Posterior vena cava (tissue), 2 donors: ENCODE data around the gene GFER. TPM values are rescaled to one million over a fixed set of nuclear protein-coding genes. Genes with fewer than 3 reads are reported as not detected.
A peak's percentile ranks its signal among the peaks of the same experiment; 100 is the strongest.
"Not testable (repeated sequence)": the region's sequence is repeated elsewhere in the genome, so short reads cannot be mapped to it uniquely, and the experiment has no call there.

Source experiments
- DNase-seq: peaks from one replicate; pipeline ENCODE4 v3.0.0-alpha.2; 2020; ENCODE audit warnings: low spot score
- intact Hi-C, 2 donors: fragments of 100-400 bp; cut with DNase I; formaldehyde crosslinking; loops; one replicate each; pipeline versions ENCODE4 v1.14.1 to v1.14.2; 2022 to 2023
- total RNA-seq, 2 donors: library from RNA; stranded (reverse); fragmentation: NEBNext Ultra II Directional; extraction: Animal tissue kit (Norgen Biotek cat#: 25700); gene quantifications; one replicate each; pipeline ENCODE4 v1.2.1, GENCODE V29; 2021
- donor health status: DM: yes; HTN: yes; CAD: no.
- donor health status: DM: yes; HTN: yes; CAD: no.

GFER gene
- total RNA-seq, 2 donors from 2014 or later, result 15.1 to 16.2 TPM

DNA sequence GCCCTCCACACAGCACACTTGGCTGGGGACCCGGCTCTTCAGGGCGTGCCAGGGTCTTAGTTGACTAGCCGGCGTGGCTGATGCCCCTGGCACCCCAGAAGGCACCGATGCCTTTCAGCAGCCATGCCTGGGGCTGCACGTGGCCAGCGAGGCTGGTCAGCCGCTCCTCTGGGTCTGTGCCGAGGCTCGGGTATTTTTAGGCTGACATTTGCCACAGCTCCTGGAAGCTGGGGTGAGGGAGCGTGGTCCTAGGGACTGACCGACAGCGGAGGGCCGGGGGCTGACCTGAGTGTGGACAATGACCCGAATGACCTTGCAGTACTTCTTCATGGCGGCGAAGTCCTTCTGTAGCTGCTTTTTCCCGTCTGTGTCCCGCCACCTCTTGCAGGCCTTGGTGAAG is 33.4 kb upstream of the GFER start:
- intact Hi-C loops, result no loop called here
- no peak for DNase-seq

DNA sequence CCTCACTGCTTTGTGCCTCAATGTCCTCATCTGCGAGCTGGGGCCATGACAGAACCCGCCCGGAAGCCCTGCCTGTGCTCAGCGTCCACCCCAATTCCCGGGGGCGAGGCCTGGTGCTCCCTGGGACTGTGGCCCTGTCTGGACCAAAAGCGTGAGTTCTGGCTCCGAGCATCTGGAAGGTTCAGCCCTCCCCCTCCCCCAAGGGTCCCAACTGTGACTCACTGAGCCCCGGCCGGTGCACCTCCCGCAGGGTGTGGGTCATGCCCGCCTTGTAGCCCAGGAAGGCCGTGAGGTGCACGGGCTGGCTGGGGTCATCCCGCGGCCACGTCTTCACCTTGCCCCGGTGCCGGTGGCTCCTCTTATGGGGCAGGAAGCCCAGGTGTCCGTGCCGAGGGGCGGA is 30.3 kb upstream of the GFER start:
- no peak for DNase-seq
- intact Hi-C loops, result no loop called here

- DNase-seq, intact Hi-C loops: not testable (repeated sequence)
These were observed 26.4 kb upstream of the GFER start for GRCh38 chr16:1957434-1958142.

GRCh38 chr16:1958143-1958491 is 25.9 kb upstream of the GFER start:
- DNase-seq, intact Hi-C loops: not testable (repeated sequence)

DNA sequence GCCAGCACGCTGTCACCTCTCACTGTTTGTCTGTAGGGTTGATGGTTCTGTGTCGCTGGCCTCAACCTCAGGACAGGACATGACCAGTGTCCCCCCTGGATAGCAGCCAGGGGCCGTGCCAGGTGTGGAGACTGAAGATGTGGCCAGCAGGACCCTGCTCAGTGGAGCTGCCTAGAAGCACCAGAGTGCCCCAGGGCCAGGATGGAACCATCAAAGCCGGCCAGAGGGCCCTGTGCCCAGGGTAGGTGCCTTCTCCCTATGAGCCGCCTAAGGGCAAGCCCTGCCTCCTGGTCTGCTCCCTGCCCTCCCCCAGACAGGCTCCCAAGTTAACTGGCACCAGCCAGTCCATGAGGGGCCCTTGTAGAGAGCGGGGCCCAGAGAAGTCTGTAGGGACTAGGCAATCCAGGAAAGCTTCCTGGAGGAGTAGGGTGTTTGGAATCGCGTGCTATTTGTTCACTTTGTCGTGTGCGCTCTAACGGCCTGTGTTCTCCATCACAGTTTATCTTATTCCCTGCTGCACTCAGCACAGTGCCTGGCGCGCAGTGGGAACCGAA is 25.2 kb upstream of the GFER start:
- DNase-seq, result no peak
- intact Hi-C loops, result no loop called here

DNA sequence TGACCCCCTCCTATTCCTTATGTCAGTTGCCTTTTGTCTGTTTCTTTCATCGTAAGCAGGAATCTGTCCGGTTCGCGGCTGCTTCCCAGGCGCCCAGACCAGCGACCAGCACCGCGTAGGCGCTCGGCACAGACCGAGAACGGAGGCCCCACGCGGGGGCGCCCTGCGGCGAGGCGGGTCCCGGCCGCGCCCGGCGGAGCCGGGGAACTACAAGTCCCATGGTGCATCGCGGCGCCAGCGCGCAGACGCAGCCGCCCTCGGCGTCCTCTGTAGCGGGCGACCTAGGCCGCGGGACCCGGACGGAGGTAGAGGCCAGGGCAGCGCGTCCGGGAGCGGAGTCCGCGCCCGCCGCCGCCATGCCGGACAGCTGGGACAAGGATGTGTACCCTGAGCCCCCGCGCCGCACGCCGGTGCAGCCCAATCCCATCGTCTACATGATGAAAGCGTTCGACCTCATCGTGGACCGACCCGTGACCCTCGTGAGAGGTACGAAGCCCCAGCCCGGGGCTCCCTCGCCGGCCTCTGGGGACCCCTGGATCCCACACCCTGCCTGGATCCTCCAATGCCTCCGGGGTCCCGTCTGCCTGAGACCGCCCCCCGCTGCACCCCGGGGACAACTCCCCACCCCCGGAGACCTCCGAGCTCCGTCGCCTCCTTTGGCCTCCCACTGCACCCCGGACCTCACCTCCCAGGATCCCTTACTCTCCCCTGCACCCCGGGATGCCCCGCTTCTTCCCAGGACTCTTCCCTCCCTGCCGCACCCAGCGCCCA is 24.5 kb upstream of the GFER start, which contains the start of gene NDUFB10:
Gene NDUFB10 (plus strand): TSS at position 270 of the 771 bp plus-strand sequence. CDS start 87 bp downstream, at position 357.
- intact Hi-C loops, result no loop called here
- DNase-seq, result peak; percentile 98

DNA sequence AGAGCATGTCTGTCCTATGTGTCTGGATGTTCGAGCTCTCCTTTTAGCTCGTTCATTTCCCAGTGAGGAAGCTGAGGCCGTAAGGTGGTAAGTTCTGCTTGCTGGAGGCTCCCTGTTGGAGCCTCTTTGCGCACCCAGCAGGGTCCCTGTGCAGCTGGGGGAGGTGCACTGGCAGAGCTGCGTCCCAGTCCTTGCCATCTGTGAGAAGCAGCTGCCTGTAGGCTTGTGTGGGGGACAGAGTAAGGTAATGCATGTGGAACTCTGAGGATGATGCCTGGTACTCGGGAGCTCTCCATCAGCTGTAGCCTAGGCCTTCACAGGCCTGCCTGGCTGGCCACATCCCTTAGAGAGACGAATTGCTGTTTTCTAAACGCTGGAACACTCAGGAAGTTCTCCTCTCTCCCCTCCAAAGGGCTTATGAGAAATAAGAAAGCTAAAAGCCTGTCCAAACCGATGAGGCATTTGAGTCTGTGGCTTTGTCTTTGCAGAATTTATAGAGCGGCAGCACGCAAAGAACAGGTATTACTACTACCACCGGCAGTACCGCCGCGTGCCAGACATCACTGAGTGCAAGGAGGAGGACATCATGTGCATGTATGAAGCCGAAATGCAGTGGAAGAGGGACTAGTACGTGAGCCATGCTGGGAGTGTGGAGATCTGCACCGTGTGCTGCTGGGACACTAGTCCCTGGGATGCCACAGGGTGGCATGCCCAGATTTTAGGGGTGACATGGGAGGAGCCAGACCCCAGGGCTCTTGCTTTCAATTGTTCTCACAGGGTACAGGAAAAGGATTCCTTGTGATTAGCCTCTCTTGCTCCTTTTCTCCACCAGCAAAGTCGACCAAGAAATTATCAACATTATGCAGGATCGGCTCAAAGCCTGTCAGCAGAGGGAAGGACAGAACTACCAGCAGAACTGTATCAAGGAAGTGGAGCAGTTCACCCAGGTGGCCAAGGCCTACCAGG is 23.0 kb upstream of the GFER start:
- intact Hi-C loops, result no loop called here
- no peak for DNase-seq

GRCh38 chr16:1961651-1962067 is 22.3 kb upstream of the GFER start:
- intact Hi-C loops, result no loop called here
- no peak for DNase-seq

DNA sequence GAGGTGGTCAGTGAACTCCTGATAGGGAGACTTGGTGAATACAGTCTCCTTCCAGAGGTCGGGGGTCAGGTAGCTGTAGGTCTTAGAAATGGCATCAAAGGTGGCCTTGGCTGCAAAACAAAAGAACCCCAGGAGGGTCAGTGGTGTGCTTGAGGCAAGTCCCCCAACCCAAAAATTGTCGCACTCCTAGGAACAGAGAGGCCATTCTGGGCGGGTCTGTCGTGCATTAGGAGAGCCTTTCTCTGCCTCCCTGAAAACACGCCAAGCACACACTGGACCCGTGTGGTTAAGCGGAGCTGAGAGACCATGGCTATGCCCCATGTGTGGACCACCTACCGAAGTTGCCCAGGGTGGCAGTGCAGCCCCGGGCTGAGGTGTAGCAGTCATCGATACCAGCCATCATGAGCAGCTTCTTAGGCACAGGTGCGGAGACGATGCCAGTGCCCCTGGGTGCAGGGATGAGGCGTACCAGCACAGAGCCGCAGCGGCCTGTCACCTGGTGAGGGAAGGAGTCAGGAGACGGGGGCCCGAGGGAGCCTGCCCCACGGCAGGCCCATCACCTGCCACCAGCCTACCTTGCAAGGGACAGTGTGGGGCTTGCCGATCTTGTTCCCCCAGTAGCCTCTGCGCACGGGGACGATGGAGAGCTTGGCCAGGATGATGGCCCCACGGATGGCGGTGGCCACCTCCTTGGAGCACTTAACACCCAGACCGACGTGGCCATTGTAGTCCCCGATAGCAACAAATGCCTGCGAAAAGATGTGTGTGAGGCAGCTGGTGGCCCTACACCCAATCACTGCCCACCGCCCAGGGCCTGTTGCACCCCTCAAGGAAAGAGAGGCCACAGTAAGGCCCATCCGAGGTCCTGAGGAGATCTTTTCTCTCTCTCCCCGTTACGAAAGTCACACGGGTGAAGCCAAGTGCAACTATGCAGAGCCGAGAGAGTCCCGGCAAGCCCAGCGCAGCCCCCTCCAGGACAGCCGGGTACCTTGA is 21.5 kb upstream of the GFER start:
- DNase-seq, intact Hi-C loops: not testable (repeated sequence)

- DNase-seq, result no peak
- intact Hi-C loops, result no loop called here
These were observed 20.0 kb upstream of the GFER start for GRCh38 chr16:1963806-1964505.

- intact Hi-C loops, result no loop called here
- DNase-seq, result peak; percentile 100
These were observed 19.2 kb upstream of the GFER start, which contains the start of gene RPS2 for GRCh38 chr16:1964506-1965395. Gene RPS2, minus strand, starts transcription at chr16:1964826. Its CDS starts 201 bp downstream, at chr16:1964625.

GRCh38 chr16:1965396-1966001 is 18.5 kb upstream of the GFER start:
- intact Hi-C loops, result no loop called here
- no peak for DNase-seq

DNA sequence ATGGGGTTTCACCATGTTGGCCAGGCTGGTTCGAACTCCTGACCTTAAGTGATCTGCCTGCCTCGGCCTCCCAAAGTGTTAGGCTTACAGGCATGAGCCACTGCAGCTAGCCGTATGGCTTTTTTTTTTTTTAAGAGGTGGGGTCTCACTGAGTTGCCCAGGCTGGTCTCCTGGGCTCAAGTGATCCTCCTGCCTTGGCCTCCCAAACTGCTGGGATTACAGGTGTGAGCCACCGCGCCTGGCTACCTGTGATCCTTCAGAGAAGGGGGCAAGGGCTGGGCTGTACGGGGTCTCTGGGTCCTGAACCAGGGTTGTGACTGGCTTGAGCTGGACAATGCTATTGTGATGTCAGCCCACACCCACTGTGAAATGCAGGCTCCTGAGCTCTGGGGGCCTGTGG is 17.5 kb upstream of the GFER start, which contains the start of gene RNF151:
Gene RNF151 (plus strand): TSS at position 397 of the 400 bp plus-strand sequence. CDS start 26 bp downstream, outside the sequence.
- intact Hi-C loops, result no loop called here
- DNase-seq, result no peak

DNA sequence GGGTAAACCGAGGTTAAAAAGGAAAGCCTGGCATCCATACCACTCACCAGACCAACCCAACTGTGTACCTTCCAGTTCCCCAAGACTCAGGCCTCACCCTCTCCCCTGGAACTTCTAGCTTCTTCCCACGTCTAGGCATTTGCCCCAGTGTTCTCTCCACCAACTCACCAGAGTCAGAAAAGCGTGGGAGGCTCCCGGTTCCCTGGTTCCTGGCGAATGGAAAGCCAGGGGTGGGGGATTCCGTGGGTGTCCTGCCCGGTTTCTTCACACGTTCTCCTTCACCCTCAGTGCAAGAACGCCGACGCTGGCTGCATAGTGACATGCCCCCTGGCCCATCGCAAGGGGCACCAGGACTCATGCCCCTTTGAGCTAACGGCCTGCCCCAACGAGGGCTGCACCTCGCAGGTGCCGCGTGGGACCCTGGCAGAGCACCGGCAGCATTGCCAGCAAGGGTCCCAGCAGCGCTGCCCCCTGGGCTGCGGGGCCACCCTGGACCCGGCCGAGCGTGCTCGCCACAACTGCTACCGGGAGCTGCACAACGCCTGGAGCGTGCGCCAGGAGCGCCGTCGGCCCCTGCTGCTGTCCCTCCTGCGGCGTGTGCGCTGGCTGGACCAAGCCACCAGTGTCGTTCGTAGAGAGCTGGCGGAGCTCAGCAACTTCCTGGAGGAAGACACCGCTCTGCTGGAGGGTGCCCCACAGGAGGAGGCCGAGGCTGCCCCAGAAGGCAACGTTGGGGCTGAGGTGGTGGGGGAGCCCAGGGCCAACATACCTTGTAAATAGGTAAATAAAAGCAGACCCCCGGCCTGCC is 15.6 kb upstream of the GFER start:
- no peak for DNase-seq
- intact Hi-C loops, result no loop called here

- peak; percentile 98 for DNase-seq
- intact Hi-C loops, result no loop called here
These were observed 12.1 kb upstream of the GFER start, which contains the start of gene TBL3 for GRCh38 chr16:1971796-1972489. Gene TBL3, plus strand, starts transcription at chr16:1972053. Its CDS starts 112 bp downstream, at chr16:1972165.
